Renal pelvis (tissue), 4 donors: Measurements from ENCODE around the gene IMMT. TPM values are rescaled to one million over a fixed set of nuclear protein-coding genes. Genes with fewer than 3 reads are reported as not detected.
"Not testable (repeated sequence)": the region's sequence is repeated elsewhere in the genome, so short reads cannot be mapped to it uniquely, and the experiment has no call there.

ENCODE experiments used
- DNase-seq: peaks from one replicate; pipeline ENCODE4 v3.0.0-alpha.2; 2013
- polyA plus RNA-seq, 3 donors: library from polyadenylated mRNA; unstranded; fragments of 120-200 nt; gene quantifications; one replicate each; pipeline ENCODE4 v1.2.1, GENCODE V29; 2013; ENCODE audit not compliant: insufficient read length in 3 of 3

IMMT gene
- polyA plus RNA-seq, 3 donors: 103 to 108 (median 107) TPM

GRCh38 chr2:86228574-86228973 lies 33.3 kb upstream of the IMMT start:
- not testable (repeated sequence) for DNase-seq

- no peak for DNase-seq
Measured at GRCh38 chr2:86227685-86228084, 32.4 kb upstream of the IMMT start.

GRCh38 chr2:86226636-86227520 lies 31.6 kb upstream of the IMMT start:
- no peak for DNase-seq

- DNase-seq: no peak
Measured at GRCh38 chr2:86226070-86226469, 30.8 kb upstream of the IMMT start.

- DNase-seq: no peak
Measured at GRCh38 chr2:86225581-86225980, 30.3 kb upstream of the IMMT start.

- no peak for DNase-seq
Measured at GRCh38 chr2:86224645-86225355, 29.5 kb upstream of the IMMT start.

- no peak for DNase-seq
Measured at GRCh38 chr2:86223927-86224560, 28.8 kb upstream of the IMMT start.

- peak; percentile 58 for DNase-seq
Measured at GRCh38 chr2:86223140-86223926, 28.1 kb upstream of the IMMT start.

GRCh38 chr2:86221066-86221684 lies 25.9 kb upstream of the IMMT start:
- DNase-seq: no peak

GRCh38 chr2:86219896-86220295 lies 24.6 kb upstream of the IMMT start:
- DNase-seq: no peak

GRCh38 chr2:86218124-86218523 lies 22.9 kb upstream of the IMMT start:
- DNase-seq: no peak

GRCh38 chr2:86216575-86217555 lies 21.6 kb upstream of the IMMT start:
- no peak for DNase-seq

- no peak for DNase-seq
Measured at GRCh38 chr2:86214503-86214832, 19.2 kb upstream of the IMMT start.

GRCh38 chr2:86213699-86214502 lies 18.6 kb upstream of the IMMT start:
- no peak for DNase-seq

- DNase-seq: no peak
Measured at GRCh38 chr2:86213056-86213455, 17.8 kb upstream of the IMMT start.

- DNase-seq: no peak
Measured at GRCh38 chr2:86211796-86212188, 16.5 kb upstream of the IMMT start.

- DNase-seq: no peak
Measured at GRCh38 chr2:86211033-86211795, 16.0 kb upstream of the IMMT start.

GRCh38 chr2:86204458-86204857 lies 9.2 kb upstream of the IMMT start:
- no peak for DNase-seq

- no peak for DNase-seq
Measured at GRCh38 chr2:86203614-86204013, 8.4 kb upstream of the IMMT start.
